GM21619 (cell line): ENCODE results near the gene CCDC69.
"Not testable (repeated sequence)": the region's sequence is repeated elsewhere in the genome, so short reads cannot be mapped to it uniquely, and the experiment has no call there.

Experiments used
- ATAC-seq: cut with Tn5 transposase; IDR thresholded peaks from one replicate; pipeline ENCODE4 v1.9.1; 2021; ENCODE audit not compliant: unreplicated experiment

The CCDC69 gene

GRCh38 chr5:151196556-151197290, 27.2 kb downstream of the CCDC69 start:
- ATAC-seq = peak; percentile 91

- no peak for ATAC-seq
Observed at GRCh38 chr5:151195622-151196021, 28.3 kb downstream of the CCDC69 start.

- ATAC-seq = no peak
Observed at GRCh38 chr5:151192626-151193025, 31.3 kb downstream of the CCDC69 start.

GRCh38 chr5:151191661-151192060, 32.2 kb downstream of the CCDC69 start:
- ATAC-seq = no peak

GRCh38 chr5:151189151-151189550, 34.7 kb downstream of the CCDC69 start:
- no peak for ATAC-seq

GRCh38 chr5:151186538-151186937, 37.4 kb downstream of the CCDC69 start:
- ATAC-seq = no peak

GRCh38 chr5:151186052-151186451, 37.8 kb downstream of the CCDC69 start:
- ATAC-seq = no peak

- ATAC-seq = no peak
Observed at GRCh38 chr5:151184316-151185042, 39.4 kb downstream of the CCDC69 start.

- no peak for ATAC-seq
Observed at GRCh38 chr5:151183456-151184245, 40.2 kb downstream of the CCDC69 start.

GRCh38 chr5:151182976-151183375, 40.9 kb downstream of the CCDC69 start:
- no peak for ATAC-seq

- no peak for ATAC-seq
Observed at GRCh38 chr5:151182524-151182900, 41.4 kb downstream of the CCDC69 start.

GRCh38 chr5:151181818-151182523, 41.9 kb downstream of the CCDC69 start:
- ATAC-seq = no peak

- no peak for ATAC-seq
Observed at GRCh38 chr5:151180291-151180690, 43.6 kb downstream of the CCDC69 start.

- ATAC-seq = no peak
Observed at GRCh38 chr5:151179489-151179840, 44.4 kb downstream of the CCDC69 start.

- ATAC-seq = no peak
Observed at GRCh38 chr5:151178777-151179488, 45.0 kb downstream of the CCDC69 start.

GRCh38 chr5:151178372-151178771, 45.5 kb downstream of the CCDC69 start:
- ATAC-seq = no peak

GRCh38 chr5:151176268-151176667, 47.6 kb downstream of the CCDC69 start:
- not testable (repeated sequence) for ATAC-seq

- no peak for ATAC-seq
Observed at GRCh38 chr5:151174612-151175101, 49.2 kb downstream of the CCDC69 start.

- ATAC-seq = no peak
Observed at GRCh38 chr5:151173711-151174611, 49.9 kb downstream of the CCDC69 start.
